HCT116 (cell line): ENCODE data around the gene SCYGR7. TPM values are rescaled to one million over a fixed set of nuclear protein-coding genes. Genes with fewer than 3 reads are reported as not detected.

ENCODE experiments used
- ATAC-seq: fragments of 200-7000 bp; cut with Tn5 transposase; 2 replicates; pipeline ENCODE4 v1.9.1; 2020; ENCODE audit warnings: mild to moderate bottlenecking, moderate library complexity
- Bru-seq: library from RNA; stranded (reverse); fragments of 400-500 nt; gene quantifications from one replicate; lab custom pipeline; 2021; lab: Mats Ljungman, UMichigan
- BruChase-seq, 2 experiments: library from RNA; stranded (reverse); fragments of 400-500 nt; gene quantifications; one replicate each; lab custom pipeline; 2021; lab: Mats Ljungman, UMichigan
- BruUV-seq: library from RNA; stranded (reverse); fragments of 400-500 nt; replicated peaks from 2 replicates; lab custom pipeline; 2021; lab: Mats Ljungman, UMichigan
- CTCF ChIA-PET: fragments of 300-600 bp; sonication (Branson Sonifier 250); formaldehyde crosslinking; loops from one replicate; lab custom pipeline; 2021; ENCODE audit warnings: antibody characterized with exemption; lab: Charles Lee
- POLR2A ChIA-PET: fragments of 300-600, 350-600 bp; sonication (Branson Sonifier 250); formaldehyde crosslinking; loops from one replicate; lab custom pipeline; 2021; ENCODE audit warnings: antibody characterized with exemption; lab: Charles Lee
- RAD21 ChIA-PET, 2 experiments: fragments of 300-600 bp; sonication (Branson Sonifier 250); formaldehyde crosslinking; loops; one replicate each; lab custom pipeline; 2023; ENCODE audit warnings: low total read pairs in 2 of 2; ENCODE audit not compliant: uncharacterized antibody in 2 of 2, unreplicated experiment in 2 of 2, low non-redundant PET in 1 of 2; lab: Charles Lee
- DNase-seq: peaks from one replicate; pipeline ENCODE4 v3.0.0-alpha.2; 2010; ENCODE audit warnings: low read depth, low spot score
- H2AFZ ChIP-seq: fragments of 200-600 bp; shearing (Covaris generic), sonication (generic); 2 replicates; pipeline ENCODE4 v1.6.1; 2017; ENCODE audit warnings: low read depth, mixed run types, mixed read lengths, antibody characterized with exemption, low read length; ENCODE audit not compliant: poor library complexity, severe bottlenecking
- H3K27ac ChIP-seq: 2 replicates; pipeline ENCODE4 v1.5.1; 2012; ENCODE audit warnings: low read depth, low read length
- H3K27me3 ChIP-seq: fragments of 200-600 bp; sonication (generic); 2 replicates; pipeline ENCODE4 v1.6.1; 2016; ENCODE audit warnings: mixed run types, low read length, mixed read lengths; ENCODE audit not compliant: insufficient read depth
- H3K36me3 ChIP-seq, 2 experiments: fragments of 200-500 bp in 1 of 2; fragments of 200-600 bp in 1 of 2; sonication (Bioruptor generic) in 1 of 2; sonication (generic) in 1 of 2; 2 replicates each; pipeline versions ENCODE4 v1.5.1 to v1.6.1; 2014 to 2016; ENCODE audit warnings: low read length in 2 of 2, inconsistent platforms in 1 of 2, mixed read lengths in 1 of 2, mixed run types in 1 of 2; ENCODE audit not compliant: insufficient read depth in 2 of 2, control insufficient read depth in 1 of 2
- H3K4me1 ChIP-seq, 2 experiments: fragments of 200-600 bp in 1 of 2; sonication (generic) in 1 of 2; 2 replicates each; pipeline versions ENCODE4 v1.5.1 to v1.6.1; 2012 to 2017; ENCODE audit warnings: low read length in 2 of 2, inconsistent platforms in 1 of 2, mild to moderate bottlenecking in 1 of 2, mixed read lengths in 1 of 2, mixed run types in 1 of 2, moderate library complexity in 1 of 2; ENCODE audit not compliant: insufficient read depth in 2 of 2, control insufficient read depth in 1 of 2
- H3K4me2 ChIP-seq: fragments of 200-600 bp; sonication (generic); 2 replicates; pipeline ENCODE4 v1.6.1; 2017; ENCODE audit warnings: mixed run types, low read length, mixed read lengths
- H3K4me3 ChIP-seq, 2 experiments: fragments of 200-600 bp in 1 of 2; sonication (generic) in 1 of 2; replicated peaks in 1 of 2; 2 replicates each; pipeline ENCODE4 v1.5.1; 2011 to 2016; ENCODE audit warnings: low read length in 2 of 2, control low read depth in 1 of 2, low read depth in 1 of 2, mild to moderate bottlenecking in 1 of 2, mixed read lengths in 1 of 2, mixed run types in 1 of 2
- H3K79me2 ChIP-seq: fragments of 200-600 bp; sonication (generic); 2 replicates; pipeline ENCODE4 v1.6.1; 2017; ENCODE audit warnings: mild to moderate bottlenecking, mixed run types, low read length, moderate library complexity, mixed read lengths; ENCODE audit not compliant: insufficient read depth
- H3K9ac ChIP-seq: fragments of 200-600 bp; sonication (generic); 2 replicates; pipeline ENCODE4 v1.6.1; 2016; ENCODE audit warnings: low read length, mixed read lengths
- H3K9me2 ChIP-seq: fragments of 200-600 bp; sonication (generic), shearing (Covaris generic); 2 replicates; pipeline ENCODE4 v1.6.1; 2017; ENCODE audit warnings: mixed run types, mild to moderate bottlenecking, moderate library complexity; ENCODE audit not compliant: insufficient read depth
- H3K9me3 ChIP-seq, 2 experiments: fragments of 200-500 bp in 1 of 2; fragments of 200-600 bp in 1 of 2; sonication (Bioruptor generic) in 1 of 2; sonication (generic) in 1 of 2; 2 replicates each; pipeline ENCODE4 v1.6.1; 2014 to 2017; ENCODE audit warnings: low read length in 2 of 2, mixed read lengths in 2 of 2, inconsistent platforms in 1 of 2, low read depth in 1 of 2, mild to moderate bottlenecking in 1 of 2, mixed run types in 1 of 2, moderate library complexity in 1 of 2; ENCODE audit not compliant: control insufficient read depth in 1 of 2, insufficient read depth in 1 of 2
- H4K20me1 ChIP-seq: fragments of 200-600 bp; sonication (generic), shearing (Covaris generic); 2 replicates; pipeline ENCODE4 v1.6.1; 2017; ENCODE audit warnings: mixed run types, mild to moderate bottlenecking, moderate library complexity; ENCODE audit not compliant: insufficient read depth
- ELF1 ChIP-seq: IDR thresholded peaks from 2 replicates; pipeline ENCODE4 v1.6.1; 2012; ENCODE audit warnings: low read depth, borderline replicate concordance
- EZH2phosphoT487 ChIP-seq: fragments of 200-600 bp; IDR thresholded peaks from 2 replicates; pipeline ENCODE4 v1.6.1; 2018; ENCODE audit warnings: antibody characterized with exemption, borderline replicate concordance
- JUND ChIP-seq: IDR thresholded peaks from 2 replicates; pipeline ENCODE4 v1.6.1; 2012
- POLR2A ChIP-seq: IDR thresholded peaks from 2 replicates; pipeline ENCODE4 v1.7.0; 2011; ENCODE audit warnings: borderline replicate concordance; ENCODE audit not compliant: insufficient read depth, insufficient read length; ENCODE audit errors: extremely low read depth
- YY1 ChIP-seq: IDR thresholded peaks from 2 replicates; pipeline ENCODE4 v1.6.1; 2011; ENCODE audit warnings: low read length, low read depth, moderate library complexity, mild to moderate bottlenecking; ENCODE audit not compliant: insufficient replicate concordance; ENCODE audit errors: extremely low read depth
- intact Hi-C: fragments of 100-400 bp; cut with micrococcal nuclease; formaldehyde crosslinking; loops from 2 replicates; pipeline ENCODE4 v1.10.0; 2022
- long read RNA-seq: library from polyadenylated mRNA; unstranded; transcript quantifications from one replicate; pipeline ENCODE4 v2.0.0, GENCODE V29; 2021; ENCODE audit not compliant: unreplicated experiment
- polyA plus RNA-seq: library from polyadenylated mRNA; unstranded; fragments of >200 nt; gene quantifications from 2 replicates; pipeline ENCODE4 v1.2.1, GENCODE V29; 2012; ENCODE audit warnings: missing spikeins
- total RNA-seq: library from RNA; stranded (reverse); gene quantifications from one replicate; pipeline ENCODE4 v1.2.1, GENCODE V29; 2021; ENCODE audit not compliant: unreplicated experiment
- TF ChIP-seq, protein P1 (sequence below): IDR thresholded peaks from 2 replicates; pipeline ENCODE4 v1.6.1; 2012; ENCODE audit warnings: low read depth
- TF ChIP-seq, protein P2 (sequence below), 3 experiments: fragments of 200-600 bp in 1 of 3; sonication (generic) in 1 of 3; IDR thresholded peaks in 2 of 3; conservative IDR thresholded peaks in 1 of 3; 2 replicates each; pipeline ENCODE4 v1.5.1; 2012 to 2017; ENCODE audit warnings: low read depth in 2 of 3, low read length in 2 of 3, antibody characterized with exemption in 1 of 3, borderline replicate concordance in 1 of 3, control low read depth in 1 of 3, mild to moderate bottlenecking in 1 of 3, mixed read lengths in 1 of 3, mixed run types in 1 of 3, moderate library complexity in 1 of 3; ENCODE audit not compliant: insufficient read depth in 1 of 3
- TF ChIP-seq, protein P3 (sequence below): IDR thresholded peaks from 2 replicates; pipeline ENCODE4 v1.6.1; 2012
- TF ChIP-seq, protein P4 (sequence below): IDR thresholded peaks from 2 replicates; pipeline ENCODE4 v1.6.1; 2012

The SCYGR7 gene, protein sequence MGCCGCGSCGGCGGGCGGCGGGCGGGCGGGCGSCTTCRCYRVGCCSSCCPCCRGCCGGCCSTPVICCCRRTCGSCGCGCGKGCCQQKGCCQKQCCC
- total RNA-seq (not detected), Bru-seq, nascent RNA (not detected), BruChase-seq, experiment 1, labeled RNA remaining after a 6-hour chase (not detected), BruChase-seq, experiment 2, labeled RNA remaining after a 2-hour chase (not detected)
- polyA plus RNA-seq: not detected in 2 replicates
- long read RNA-seq: 0 reads

DNA sequence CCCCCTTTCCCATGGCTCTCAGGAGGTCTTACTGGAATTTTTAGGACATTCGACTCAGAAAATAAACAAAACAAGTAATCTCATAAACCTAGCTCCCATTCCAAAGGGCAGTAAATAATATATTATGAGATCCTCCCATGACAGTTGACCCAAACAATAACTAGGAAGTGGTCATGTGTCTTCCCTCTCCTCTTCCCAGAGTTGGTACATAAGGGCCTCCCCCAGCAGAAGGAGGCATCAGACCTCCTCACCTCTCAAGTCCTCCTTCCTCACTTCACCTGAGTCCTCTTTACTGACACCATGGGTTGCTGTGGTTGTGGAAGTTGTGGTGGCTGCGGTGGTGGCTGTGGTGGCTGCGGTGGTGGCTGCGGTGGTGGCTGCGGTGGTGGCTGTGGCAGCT lies at the start of gene SCYGR7:
Gene SCYGR7, plus strand, starts transcription at position 301 of the 400 bp plus-strand sequence. Its CDS starts 0 bp downstream, at position 301.
- no peak within 1 kb of the TSS for H2AFZ ChIP-seq

More for the DNA sequence above, at the start of gene SCYGR7:
- H4K20me1 ChIP-seq: no peaks in the 10 kb centered on the region
- H3K9me2 ChIP-seq: no peaks in the 10 kb centered on the region
- H3K27ac ChIP-seq: no peak within 1 kb of the TSS
- intact Hi-C loops: no loop called here
- RAD21 ChIA-PET: no interaction called here
- POLR2A ChIA-PET: no interaction called here
- no peak within 1 kb of the TSS for H3K4me2 ChIP-seq
- CTCF ChIA-PET: no interaction called here
- no TSS peak for BruUV-seq
- H3K4me1 ChIP-seq: no peaks in the 10 kb centered on the region
- ATAC-seq: no peak
- H3K4me3 ChIP-seq: no peak within 1 kb of the TSS
- H3K27me3 ChIP-seq: no peaks in the 10 kb centered on the region
- H3K9ac ChIP-seq: no peak within 1 kb of the TSS
- no peaks in the 10 kb centered on the region for H3K9me3 ChIP-seq
- no peaks in the 10 kb centered on the region for H3K79me2 ChIP-seq
- TF ChIP-seq POLR2A (no peak), YY1 (no peak), ELF1 (no peak), JUND (no peak), EZH2phosphoT487 (no peak)
- TF ChIP-seq, protein P1, sequence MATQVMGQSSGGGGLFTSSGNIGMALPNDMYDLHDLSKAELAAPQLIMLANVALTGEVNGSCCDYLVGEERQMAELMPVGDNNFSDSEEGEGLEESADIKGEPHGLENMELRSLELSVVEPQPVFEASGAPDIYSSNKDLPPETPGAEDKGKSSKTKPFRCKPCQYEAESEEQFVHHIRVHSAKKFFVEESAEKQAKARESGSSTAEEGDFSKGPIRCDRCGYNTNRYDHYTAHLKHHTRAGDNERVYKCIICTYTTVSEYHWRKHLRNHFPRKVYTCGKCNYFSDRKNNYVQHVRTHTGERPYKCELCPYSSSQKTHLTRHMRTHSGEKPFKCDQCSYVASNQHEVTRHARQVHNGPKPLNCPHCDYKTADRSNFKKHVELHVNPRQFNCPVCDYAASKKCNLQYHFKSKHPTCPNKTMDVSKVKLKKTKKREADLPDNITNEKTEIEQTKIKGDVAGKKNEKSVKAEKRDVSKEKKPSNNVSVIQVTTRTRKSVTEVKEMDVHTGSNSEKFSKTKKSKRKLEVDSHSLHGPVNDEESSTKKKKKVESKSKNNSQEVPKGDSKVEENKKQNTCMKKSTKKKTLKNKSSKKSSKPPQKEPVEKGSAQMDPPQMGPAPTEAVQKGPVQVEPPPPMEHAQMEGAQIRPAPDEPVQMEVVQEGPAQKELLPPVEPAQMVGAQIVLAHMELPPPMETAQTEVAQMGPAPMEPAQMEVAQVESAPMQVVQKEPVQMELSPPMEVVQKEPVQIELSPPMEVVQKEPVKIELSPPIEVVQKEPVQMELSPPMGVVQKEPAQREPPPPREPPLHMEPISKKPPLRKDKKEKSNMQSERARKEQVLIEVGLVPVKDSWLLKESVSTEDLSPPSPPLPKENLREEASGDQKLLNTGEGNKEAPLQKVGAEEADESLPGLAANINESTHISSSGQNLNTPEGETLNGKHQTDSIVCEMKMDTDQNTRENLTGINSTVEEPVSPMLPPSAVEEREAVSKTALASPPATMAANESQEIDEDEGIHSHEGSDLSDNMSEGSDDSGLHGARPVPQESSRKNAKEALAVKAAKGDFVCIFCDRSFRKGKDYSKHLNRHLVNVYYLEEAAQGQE: no peak
- TF ChIP-seq, protein P2, sequence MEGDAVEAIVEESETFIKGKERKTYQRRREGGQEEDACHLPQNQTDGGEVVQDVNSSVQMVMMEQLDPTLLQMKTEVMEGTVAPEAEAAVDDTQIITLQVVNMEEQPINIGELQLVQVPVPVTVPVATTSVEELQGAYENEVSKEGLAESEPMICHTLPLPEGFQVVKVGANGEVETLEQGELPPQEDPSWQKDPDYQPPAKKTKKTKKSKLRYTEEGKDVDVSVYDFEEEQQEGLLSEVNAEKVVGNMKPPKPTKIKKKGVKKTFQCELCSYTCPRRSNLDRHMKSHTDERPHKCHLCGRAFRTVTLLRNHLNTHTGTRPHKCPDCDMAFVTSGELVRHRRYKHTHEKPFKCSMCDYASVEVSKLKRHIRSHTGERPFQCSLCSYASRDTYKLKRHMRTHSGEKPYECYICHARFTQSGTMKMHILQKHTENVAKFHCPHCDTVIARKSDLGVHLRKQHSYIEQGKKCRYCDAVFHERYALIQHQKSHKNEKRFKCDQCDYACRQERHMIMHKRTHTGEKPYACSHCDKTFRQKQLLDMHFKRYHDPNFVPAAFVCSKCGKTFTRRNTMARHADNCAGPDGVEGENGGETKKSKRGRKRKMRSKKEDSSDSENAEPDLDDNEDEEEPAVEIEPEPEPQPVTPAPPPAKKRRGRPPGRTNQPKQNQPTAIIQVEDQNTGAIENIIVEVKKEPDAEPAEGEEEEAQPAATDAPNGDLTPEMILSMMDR (IDR thresholded peaks at IDR 0.05 in 2 of 3, conservative IDR thresholded peaks at IDR 0.05 in 1 of 3; ENCODE audit: borderline replicate concordance in 1 of 3, insufficient read depth in 1 of 3, low read depth in 2 of 3, low read length in 2 of 3): no peak
- TF ChIP-seq, protein P3, sequence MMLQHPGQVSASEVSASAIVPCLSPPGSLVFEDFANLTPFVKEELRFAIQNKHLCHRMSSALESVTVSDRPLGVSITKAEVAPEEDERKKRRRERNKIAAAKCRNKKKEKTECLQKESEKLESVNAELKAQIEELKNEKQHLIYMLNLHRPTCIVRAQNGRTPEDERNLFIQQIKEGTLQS: no peak
- TF ChIP-seq, protein P4, sequence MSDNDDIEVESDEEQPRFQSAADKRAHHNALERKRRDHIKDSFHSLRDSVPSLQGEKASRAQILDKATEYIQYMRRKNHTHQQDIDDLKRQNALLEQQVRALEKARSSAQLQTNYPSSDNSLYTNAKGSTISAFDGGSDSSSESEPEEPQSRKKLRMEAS: no peak
- H3K36me3 ChIP-seq: no peaks in the 10 kb centered on the region
- DNase-seq: no peak
